Trophoblast cell (in vitro differentiated cells and primary cell): ENCODE results near the gene SLC23A1.

Source experiments
- DNase-seq, 2 donors: peaks; one replicate each; pipeline ENCODE4 v3.0.0-alpha.2; 2016
- H2AFZ ChIP-seq: 2 replicates; pipeline ENCODE4 v1.6.1; 2013; ENCODE audit warnings: low read length, moderate library complexity, mild to moderate bottlenecking; ENCODE audit not compliant: insufficient read depth, poor library complexity
- H2AK5ac ChIP-seq: 2 replicates; pipeline ENCODE4 v1.6.1; 2013; ENCODE audit warnings: mild to moderate bottlenecking, low read length
- H2BK120ac ChIP-seq: 2 replicates; pipeline ENCODE4 v1.6.1; 2013; ENCODE audit warnings: low read length, mild to moderate bottlenecking, moderate library complexity; ENCODE audit not compliant: insufficient read depth, poor library complexity
- H2BK12ac ChIP-seq: 2 replicates; pipeline ENCODE4 v1.6.1; 2013; ENCODE audit warnings: mild to moderate bottlenecking, low read length, moderate library complexity
- H2BK5ac ChIP-seq: 2 replicates; pipeline ENCODE4 v1.6.1; 2013; ENCODE audit warnings: low read length, low read depth, moderate library complexity, mild to moderate bottlenecking; ENCODE audit not compliant: poor library complexity
- H3K14ac ChIP-seq: 2 replicates; pipeline ENCODE4 v1.6.1; 2013; ENCODE audit warnings: mild to moderate bottlenecking, low read length
- H3K18ac ChIP-seq: 2 replicates; pipeline ENCODE4 v1.6.1; 2013; ENCODE audit warnings: mild to moderate bottlenecking, low read length
- H3K23ac ChIP-seq: 2 replicates; pipeline ENCODE4 v1.6.1; 2013; ENCODE audit warnings: low read length
- H3K27ac ChIP-seq: 2 replicates; pipeline ENCODE4 v1.5.1; 2013; ENCODE audit warnings: low read depth, mild to moderate bottlenecking, inconsistent platforms, low read length, moderate library complexity
- H3K27me3 ChIP-seq: 2 replicates; pipeline ENCODE4 v1.6.1; 2013; ENCODE audit warnings: inconsistent platforms, mild to moderate bottlenecking, low read length, moderate library complexity; ENCODE audit not compliant: insufficient read depth
- H3K36me3 ChIP-seq, 2 experiments: 1 replicate in 1 of 2; 2 replicates in 1 of 2; pipeline ENCODE4 v1.6.1; 2013; ENCODE audit warnings: low read length in 2 of 2, mild to moderate bottlenecking in 2 of 2, moderate library complexity in 1 of 2; ENCODE audit not compliant: insufficient read depth in 2 of 2, control insufficient read depth in 1 of 2
- H3K4ac ChIP-seq: 2 replicates; pipeline ENCODE4 v1.6.1; 2013; ENCODE audit warnings: low read depth, mild to moderate bottlenecking, low read length, moderate library complexity
- H3K4me1 ChIP-seq, 2 experiments: 1 replicate in 1 of 2; 2 replicates in 1 of 2; pipeline ENCODE4 v1.6.1; 2013; ENCODE audit warnings: low read length in 2 of 2, mild to moderate bottlenecking in 2 of 2, moderate library complexity in 1 of 2; ENCODE audit not compliant: insufficient read depth in 2 of 2, control insufficient read depth in 1 of 2
- H3K4me2 ChIP-seq: 2 replicates; pipeline ENCODE4 v1.6.1; 2013; ENCODE audit warnings: inconsistent platforms, mild to moderate bottlenecking, low read length, moderate library complexity
- H3K4me3 ChIP-seq: 2 replicates; pipeline ENCODE4 v1.5.1; 2013; ENCODE audit warnings: mild to moderate bottlenecking, low read depth, low read length, inconsistent platforms
- H3K79me1 ChIP-seq: one replicate; pipeline ENCODE4 v1.6.1; 2013; ENCODE audit warnings: low read length
- H3K79me2 ChIP-seq: 2 replicates; pipeline ENCODE4 v1.6.1; 2013; ENCODE audit warnings: low read length, mild to moderate bottlenecking; ENCODE audit not compliant: control insufficient read depth, insufficient read depth, poor library complexity
- H3K9ac ChIP-seq: 2 replicates; pipeline ENCODE4 v1.6.1; 2013; ENCODE audit warnings: mild to moderate bottlenecking, low read length
- H3K9me3 ChIP-seq: 2 replicates; pipeline ENCODE4 v1.6.1; 2013; ENCODE audit warnings: low read depth, mild to moderate bottlenecking, control low read depth, inconsistent platforms, low read length; ENCODE audit not compliant: insufficient read depth
- H4K12ac ChIP-seq: 2 replicates; pipeline ENCODE4 v1.6.1; 2013; ENCODE audit warnings: low read depth, mild to moderate bottlenecking, low read length, moderate library complexity
- H4K8ac ChIP-seq: 2 replicates; pipeline ENCODE4 v1.6.1; 2013; ENCODE audit warnings: low read depth, mild to moderate bottlenecking, low read length, moderate library complexity
- H4K91ac ChIP-seq: one replicate; pipeline ENCODE4 v1.6.1; 2013; ENCODE audit warnings: low read depth, mild to moderate bottlenecking, low read length, moderate library complexity
- WGBS: extraction: QIAGEN DNeasy Blood & Tissue Kit; methylation state at CpG from one replicate; pipeline ENCODE4 v1.1.7; 2013; ENCODE audit warnings: missing lambda C conversion rate; ENCODE audit not compliant: insufficient read length, insufficient coverage; ENCODE audit errors: extremely low coverage; 5-methylcytosine and 5-hydroxymethylcytosine counted together

Gene SLC23A1

DNA sequence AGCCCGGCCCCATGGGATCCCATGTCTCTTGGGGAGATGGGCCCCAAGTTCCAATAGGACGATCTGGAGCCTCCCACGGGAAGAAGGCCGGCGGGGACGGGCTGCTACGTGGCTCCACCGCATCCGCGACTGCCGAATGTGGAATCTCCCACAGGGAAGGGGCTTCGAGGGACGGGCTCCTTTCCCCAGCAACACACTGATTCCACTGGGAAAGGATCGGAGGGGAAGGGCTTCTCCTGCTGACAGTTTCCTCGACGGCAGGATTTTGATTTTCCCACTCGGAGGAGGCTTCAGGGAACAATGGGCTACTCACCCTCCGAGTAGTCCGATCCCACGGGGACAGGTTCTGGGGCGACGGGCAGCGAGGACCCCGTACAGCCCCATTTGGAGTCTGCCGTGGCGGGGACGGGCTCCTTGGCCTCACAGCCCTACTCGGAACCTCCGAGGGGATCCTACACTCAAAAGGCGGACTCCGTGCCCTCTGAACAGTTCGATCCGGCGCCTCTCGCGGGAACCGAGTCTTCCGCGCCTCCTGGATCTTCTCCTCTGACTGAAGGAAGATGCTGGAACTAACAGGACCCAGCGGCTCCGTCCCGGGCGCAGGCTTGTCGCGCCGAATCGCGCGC, 10.5 kb upstream of the SLC23A1 start:
- no peak overlapping the region for H4K8ac ChIP-seq
- H3K4ac ChIP-seq: no peak overlapping the region
- H3K9ac ChIP-seq: no peak overlapping the region
- peaks cover 2% of the 10 kb centered on the region for H3K9me3 ChIP-seq
- no CpG with 5 or more reads among the region's 49 CpGs for WGBS
- H3K79me2 ChIP-seq: peaks cover 5% of the 10 kb centered on the region
- H3K23ac ChIP-seq: no peak overlapping the region
- H2AFZ ChIP-seq: peak overlapping the region; percentile 93
- no peak overlapping the region for H2AK5ac ChIP-seq
- H4K12ac ChIP-seq: no peak overlapping the region
- H3K27me3 ChIP-seq: peaks cover 32% of the 10 kb centered on the region
- H3K36me3 ChIP-seq: no peaks in the 10 kb centered on the region
- H3K4me3 ChIP-seq: peak overlapping the region; percentile 38
- H3K27ac ChIP-seq: no peak overlapping the region
- no peak overlapping the region for H2BK120ac ChIP-seq
- peak overlapping the region; percentile 1 for H3K14ac ChIP-seq
- peaks cover 19 to 24% of the 10 kb centered on the region in 2 experiments for H3K4me1 ChIP-seq
- peak overlapping the region; percentile 64 for H3K4me2 ChIP-seq
- no peak overlapping the region for H2BK12ac ChIP-seq
- no peak overlapping the region for H4K91ac ChIP-seq
- H2BK5ac ChIP-seq: no peak overlapping the region
- H3K79me1 ChIP-seq: no peaks in the 10 kb centered on the region
- no peak overlapping the region for H3K18ac ChIP-seq
- no peak for DNase-seq

DNA sequence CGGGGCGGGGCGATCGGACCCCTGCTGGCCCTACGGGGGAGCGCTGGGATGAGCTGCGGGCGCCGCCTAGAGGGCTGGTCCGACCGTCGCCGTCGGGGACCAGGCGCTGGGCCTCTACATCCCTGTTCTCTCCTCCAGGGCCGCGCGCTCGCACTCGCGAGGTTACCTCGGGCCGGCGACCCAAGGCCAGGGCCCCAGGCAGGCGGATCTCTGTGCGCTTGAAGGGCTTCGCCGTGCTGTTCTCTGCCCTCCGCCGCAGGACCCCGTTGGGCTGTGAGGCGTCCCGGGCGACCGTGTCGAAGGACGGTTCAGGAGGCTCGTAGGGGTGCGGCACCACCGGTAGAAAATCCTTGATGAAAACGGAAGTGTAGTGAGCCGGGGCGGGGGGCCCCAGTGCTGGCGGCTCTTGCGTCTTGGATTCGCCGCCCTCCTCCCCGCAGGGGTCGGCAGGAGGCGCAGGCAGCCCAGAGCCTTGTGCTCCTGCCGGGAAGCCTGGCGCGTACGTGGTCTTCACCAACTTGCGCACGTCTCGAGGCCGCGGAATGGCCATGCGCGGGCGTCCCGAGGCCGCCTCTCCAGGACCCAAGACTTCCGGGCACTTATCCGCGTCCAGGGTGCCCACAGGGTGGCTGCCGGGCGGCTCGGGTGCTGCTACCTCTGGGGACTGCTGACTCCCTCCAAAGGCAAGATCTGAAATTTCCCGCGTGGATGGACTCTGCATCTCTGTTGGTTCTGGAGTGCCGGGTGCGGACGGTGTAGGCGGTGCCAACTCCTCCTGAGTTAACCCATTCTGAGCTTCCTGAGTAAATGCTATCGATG, 9.8 kb upstream of the SLC23A1 start:
- Histone ChIP-seq H2AK5ac (no peak overlapping the region), H4K91ac (peak overlapping the region; percentile 44), H3K9ac (peak overlapping the region; percentile 53), H3K14ac (peak overlapping the region; percentile 1), H3K79me1 (no peaks in the 10 kb centered on the region), H3K4me3 (peak overlapping the region; percentile 59), H3K27me3 (peaks cover 32% of the 10 kb centered on the region), H2BK120ac (peak overlapping the region; percentile 30), H4K8ac (peak overlapping the region; percentile 91), H3K4ac (no peak overlapping the region), H2AFZ (peak overlapping the region; percentile 93), H3K27ac (no peak overlapping the region), H3K4me1 (peaks cover 19 to 25% of the 10 kb centered on the region in 2 experiments), H2BK12ac (no peak overlapping the region), H3K23ac (no peak overlapping the region), H2BK5ac (no peak overlapping the region), H3K9me3 (peaks cover 2% of the 10 kb centered on the region), H3K18ac (peak overlapping the region; percentile 60), H3K36me3 (no peaks in the 10 kb centered on the region), H3K4me2 (peak overlapping the region; percentile 64), H4K12ac (peak overlapping the region; percentile 58), H3K79me2 (peaks cover 5% of the 10 kb centered on the region)
- DNase-seq: peak in 1 of 2 donors; percentile 26
- no CpG with 5 or more reads among the region's 77 CpGs for WGBS

DNA sequence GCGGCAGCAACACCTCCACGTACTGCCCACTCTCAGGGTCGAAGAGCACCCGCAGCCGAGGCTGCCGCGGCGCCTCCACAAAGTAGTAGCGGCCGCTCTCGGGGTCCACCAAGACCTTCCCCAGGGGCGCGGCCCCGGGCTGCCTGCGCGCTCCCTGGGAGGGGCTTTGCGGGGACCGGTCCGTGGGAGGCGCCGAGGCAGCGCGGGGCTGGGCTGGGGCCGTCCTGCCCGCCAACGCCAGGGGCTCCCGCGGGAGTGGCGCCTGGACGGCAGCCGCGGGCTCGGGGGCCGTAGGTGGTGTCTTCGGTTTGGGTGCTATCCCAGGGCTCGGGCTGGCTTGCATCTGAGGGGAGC, 9.2 kb upstream of the SLC23A1 start:
- Histone ChIP-seq H2BK12ac (no peak overlapping the region), H3K4me2 (peak overlapping the region; percentile 64), H3K4me1 (peaks cover 19 to 28% of the 10 kb centered on the region in 2 experiments), H4K91ac (peak overlapping the region; percentile 44), H3K9me3 (peaks cover 2% of the 10 kb centered on the region), H4K12ac (peak overlapping the region; percentile 27), H3K23ac (no peak overlapping the region), H2BK5ac (no peak overlapping the region), H3K27me3 (peaks cover 32% of the 10 kb centered on the region), H3K36me3 (no peaks in the 10 kb centered on the region), H2AK5ac (no peak overlapping the region), H4K8ac (peak overlapping the region; percentile 68), H3K18ac (peak overlapping the region; percentile 17), H3K4ac (no peak overlapping the region), H3K4me3 (peak overlapping the region; percentile 39), H2AFZ (peak overlapping the region; percentile 93), H3K9ac (no peak overlapping the region), H2BK120ac (peak overlapping the region; percentile 18), H3K79me1 (no peaks in the 10 kb centered on the region), H3K27ac (no peak overlapping the region), H3K14ac (no peak overlapping the region), H3K79me2 (peaks cover 5% of the 10 kb centered on the region)
- WGBS: no CpG with 5 or more reads among the region's 36 CpGs
- no peak for DNase-seq

DNA sequence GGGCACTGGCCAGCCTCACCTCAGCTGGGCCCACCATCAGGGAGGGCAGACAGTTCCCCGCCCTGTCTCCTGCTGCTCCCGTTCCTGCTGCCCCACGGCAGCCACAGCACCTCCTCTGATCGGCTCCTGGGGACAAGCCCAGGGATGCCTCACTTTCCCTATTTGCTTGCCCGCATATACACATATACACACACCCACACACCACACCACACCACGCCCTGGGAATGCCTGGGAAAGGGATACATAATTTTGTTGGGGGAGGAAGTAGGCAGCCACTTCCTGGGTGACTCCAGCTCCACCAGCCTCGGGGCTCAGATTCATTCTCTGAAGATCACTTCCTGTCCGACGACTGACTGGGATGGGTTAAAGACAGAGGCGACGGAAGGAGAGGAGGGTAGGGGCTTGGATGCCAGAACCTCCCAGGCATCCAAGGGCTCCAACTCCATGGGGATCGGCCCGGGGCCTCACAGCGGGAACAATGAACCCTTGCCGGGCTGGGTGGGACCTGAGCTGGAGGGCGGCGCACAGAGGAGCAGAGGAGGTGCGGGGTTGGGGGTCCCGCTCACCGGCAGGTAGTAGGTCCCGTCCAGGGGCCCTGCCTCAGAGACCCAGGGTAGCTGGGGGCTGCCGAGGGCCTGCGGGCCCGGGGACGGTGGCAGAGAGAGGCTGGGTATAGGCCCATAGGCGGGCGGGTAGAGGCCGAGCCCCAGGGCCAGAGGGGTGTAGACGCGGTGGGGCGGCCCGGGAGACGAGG, 8.7 kb upstream of the SLC23A1 start:
- no peaks in the 10 kb centered on the region for H3K36me3 ChIP-seq
- no peak overlapping the region for H3K4ac ChIP-seq
- H3K4me3 ChIP-seq: no peak overlapping the region
- H4K91ac ChIP-seq: peak overlapping the region; percentile 44
- H3K4me2 ChIP-seq: peak overlapping the region; percentile 64
- no CpG with 5 or more reads among the region's 33 CpGs for WGBS
- no peak overlapping the region for H2BK5ac ChIP-seq
- no peak for DNase-seq
- H3K27ac ChIP-seq: no peak overlapping the region
- peaks cover 32% of the 10 kb centered on the region for H3K27me3 ChIP-seq
- H2BK12ac ChIP-seq: no peak overlapping the region
- peaks cover 19 to 28% of the 10 kb centered on the region in 2 experiments for H3K4me1 ChIP-seq
- no peak overlapping the region for H3K14ac ChIP-seq
- no peaks in the 10 kb centered on the region for H3K79me1 ChIP-seq
- H2BK120ac ChIP-seq: peak overlapping the region; percentile 18
- no peak overlapping the region for H3K18ac ChIP-seq
- no peak overlapping the region for H2AK5ac ChIP-seq
- peaks cover 2% of the 10 kb centered on the region for H3K9me3 ChIP-seq
- peak overlapping the region; percentile 93 for H2AFZ ChIP-seq
- H4K8ac ChIP-seq: peak overlapping the region; percentile 68
- no peak overlapping the region for H3K23ac ChIP-seq
- no peak overlapping the region for H3K9ac ChIP-seq
- peaks cover 5% of the 10 kb centered on the region for H3K79me2 ChIP-seq
- peak overlapping the region; percentile 27 for H4K12ac ChIP-seq
